ENCODE results near the gene MBD6. TPM values are rescaled to one million over a fixed set of nuclear protein-coding genes. Genes with fewer than 3 reads are reported as not detected.
"Not testable (repeated sequence)": the region's sequence is repeated elsewhere in the genome, so short reads cannot be mapped to it uniquely, and the experiment has no call there.

Gene MBD6
- total RNA-seq, 1 experiment from 2014 or later, result 1.5 TPM

- no peak for DNase-seq (ENCODE audit: low spot score)
Measured at GRCh38 chr12:57515408-57515933, 7.2 kb upstream of the MBD6 start.

GRCh38 chr12:57515934-57516541 lies 6.6 kb upstream of the MBD6 start:
- no peak for DNase-seq (ENCODE audit: low spot score)

- no peak for DNase-seq (ENCODE audit: low spot score)
Measured at GRCh38 chr12:57516617-57517153, 5.9 kb upstream of the MBD6 start.

GRCh38 chr12:57517187-57517586 lies 5.4 kb upstream of the MBD6 start:
- peak; percentile 27 for DNase-seq (ENCODE audit: low spot score)

- not testable (repeated sequence) for DNase-seq (ENCODE audit: low spot score)
Measured at GRCh38 chr12:57517718-57518117, 4.9 kb upstream of the MBD6 start.

- DNase-seq (ENCODE audit: low spot score), result no peak
Measured at GRCh38 chr12:57518176-57518919, 4.3 kb upstream of the MBD6 start.

GRCh38 chr12:57518920-57519795 lies 3.5 kb upstream of the MBD6 start:
- no peak for DNase-seq (ENCODE audit: low spot score)

- DNase-seq (ENCODE audit: low spot score), result peak; percentile 13
Measured at GRCh38 chr12:57519796-57520052, 2.9 kb upstream of the MBD6 start.

GRCh38 chr12:57520053-57520818 lies 2.4 kb upstream of the MBD6 start, which contains the start of gene DDIT3:
Gene DDIT3 (minus strand): TSS chr12:57520514. CDS start chr12:57517406, 3,108 bp downstream.
- DNase-seq (ENCODE audit: low spot score), result peak; percentile 95

- DNase-seq (ENCODE audit: low spot score), result no peak
Measured at GRCh38 chr12:57521525-57522010, 1.1 kb upstream of the MBD6 start.

GRCh38 chr12:57522887-57523705 lies 472 bp downstream of the MBD6 start:
- DNase-seq (ENCODE audit: low spot score), result peak; percentile 45

- DNase-seq (ENCODE audit: low spot score), result no peak
Measured at GRCh38 chr12:57523706-57524614, 1.3 kb downstream of the MBD6 start.

GRCh38 chr12:57524814-57525614 lies 2.4 kb downstream of the MBD6 start:
- DNase-seq (ENCODE audit: low spot score), result no peak

- no peak for DNase-seq (ENCODE audit: low spot score)
Measured at GRCh38 chr12:57525615-57526383, 3.2 kb downstream of the MBD6 start.

GRCh38 chr12:57526477-57527126 lies 4.0 kb downstream of the MBD6 start:
- DNase-seq (ENCODE audit: low spot score), result no peak

- no peak for DNase-seq (ENCODE audit: low spot score)
Measured at GRCh38 chr12:57527184-57527583, 4.6 kb downstream of the MBD6 start.

- no peak for DNase-seq (ENCODE audit: low spot score)
Measured at GRCh38 chr12:57528176-57528575, 5.6 kb downstream of the MBD6 start.

Measured in H4 (cell line).